Activated naive CD4-positive, alpha-beta T cell treated with anti-CD3 and anti-CD28 coated beads, Interleukin-2, amount 10 ng/mL, durations not matched to agents 7 days and 5 days (primary cell): ENCODE results near the gene PUM1.
"Not testable (repeated sequence)": the region's sequence is repeated elsewhere in the genome, so short reads cannot be mapped to it uniquely, and the experiment has no call there.

Source experiments
- CTCF ChIA-PET: fragments of 350-600 bp; sonication (Branson Sonifier 250); formaldehyde crosslinking; loops from one replicate; lab custom pipeline; 2021; ENCODE audit warnings: antibody characterized with exemption; lab: Charles Lee
- DNase-seq: peaks from one replicate; pipeline ENCODE4 v3.0.0-alpha.2; 2020
- H3K27ac Mint-ChIP-seq: one replicate; pipeline ENCODE4 v1.8.0; 2021; ENCODE audit warnings: mild to moderate bottlenecking, moderate library complexity, mixed read lengths
- H3K27me3 Mint-ChIP-seq: one replicate; pipeline ENCODE4 v1.8.0; 2021; ENCODE audit warnings: mild to moderate bottlenecking, mixed read lengths
- H3K36me3 Mint-ChIP-seq: one replicate; pipeline ENCODE4 v1.8.0; 2021; ENCODE audit warnings: mixed read lengths
- H3K4me1 Mint-ChIP-seq: one replicate; pipeline ENCODE4 v1.8.0; 2021; ENCODE audit warnings: mixed read lengths
- H3K4me3 Mint-ChIP-seq: one replicate; pipeline ENCODE4 v1.8.0; 2021; ENCODE audit warnings: mild to moderate bottlenecking, moderate library complexity, mixed read lengths
- H3K9me3 Mint-ChIP-seq: one replicate; pipeline ENCODE4 v1.8.0; 2021; ENCODE audit warnings: mixed read lengths

Gene PUM1, protein sequence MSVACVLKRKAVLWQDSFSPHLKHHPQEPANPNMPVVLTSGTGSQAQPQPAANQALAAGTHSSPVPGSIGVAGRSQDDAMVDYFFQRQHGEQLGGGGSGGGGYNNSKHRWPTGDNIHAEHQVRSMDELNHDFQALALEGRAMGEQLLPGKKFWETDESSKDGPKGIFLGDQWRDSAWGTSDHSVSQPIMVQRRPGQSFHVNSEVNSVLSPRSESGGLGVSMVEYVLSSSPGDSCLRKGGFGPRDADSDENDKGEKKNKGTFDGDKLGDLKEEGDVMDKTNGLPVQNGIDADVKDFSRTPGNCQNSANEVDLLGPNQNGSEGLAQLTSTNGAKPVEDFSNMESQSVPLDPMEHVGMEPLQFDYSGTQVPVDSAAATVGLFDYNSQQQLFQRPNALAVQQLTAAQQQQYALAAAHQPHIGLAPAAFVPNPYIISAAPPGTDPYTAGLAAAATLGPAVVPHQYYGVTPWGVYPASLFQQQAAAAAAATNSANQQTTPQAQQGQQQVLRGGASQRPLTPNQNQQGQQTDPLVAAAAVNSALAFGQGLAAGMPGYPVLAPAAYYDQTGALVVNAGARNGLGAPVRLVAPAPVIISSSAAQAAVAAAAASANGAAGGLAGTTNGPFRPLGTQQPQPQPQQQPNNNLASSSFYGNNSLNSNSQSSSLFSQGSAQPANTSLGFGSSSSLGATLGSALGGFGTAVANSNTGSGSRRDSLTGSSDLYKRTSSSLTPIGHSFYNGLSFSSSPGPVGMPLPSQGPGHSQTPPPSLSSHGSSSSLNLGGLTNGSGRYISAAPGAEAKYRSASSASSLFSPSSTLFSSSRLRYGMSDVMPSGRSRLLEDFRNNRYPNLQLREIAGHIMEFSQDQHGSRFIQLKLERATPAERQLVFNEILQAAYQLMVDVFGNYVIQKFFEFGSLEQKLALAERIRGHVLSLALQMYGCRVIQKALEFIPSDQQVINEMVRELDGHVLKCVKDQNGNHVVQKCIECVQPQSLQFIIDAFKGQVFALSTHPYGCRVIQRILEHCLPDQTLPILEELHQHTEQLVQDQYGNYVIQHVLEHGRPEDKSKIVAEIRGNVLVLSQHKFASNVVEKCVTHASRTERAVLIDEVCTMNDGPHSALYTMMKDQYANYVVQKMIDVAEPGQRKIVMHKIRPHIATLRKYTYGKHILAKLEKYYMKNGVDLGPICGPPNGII

DNA sequence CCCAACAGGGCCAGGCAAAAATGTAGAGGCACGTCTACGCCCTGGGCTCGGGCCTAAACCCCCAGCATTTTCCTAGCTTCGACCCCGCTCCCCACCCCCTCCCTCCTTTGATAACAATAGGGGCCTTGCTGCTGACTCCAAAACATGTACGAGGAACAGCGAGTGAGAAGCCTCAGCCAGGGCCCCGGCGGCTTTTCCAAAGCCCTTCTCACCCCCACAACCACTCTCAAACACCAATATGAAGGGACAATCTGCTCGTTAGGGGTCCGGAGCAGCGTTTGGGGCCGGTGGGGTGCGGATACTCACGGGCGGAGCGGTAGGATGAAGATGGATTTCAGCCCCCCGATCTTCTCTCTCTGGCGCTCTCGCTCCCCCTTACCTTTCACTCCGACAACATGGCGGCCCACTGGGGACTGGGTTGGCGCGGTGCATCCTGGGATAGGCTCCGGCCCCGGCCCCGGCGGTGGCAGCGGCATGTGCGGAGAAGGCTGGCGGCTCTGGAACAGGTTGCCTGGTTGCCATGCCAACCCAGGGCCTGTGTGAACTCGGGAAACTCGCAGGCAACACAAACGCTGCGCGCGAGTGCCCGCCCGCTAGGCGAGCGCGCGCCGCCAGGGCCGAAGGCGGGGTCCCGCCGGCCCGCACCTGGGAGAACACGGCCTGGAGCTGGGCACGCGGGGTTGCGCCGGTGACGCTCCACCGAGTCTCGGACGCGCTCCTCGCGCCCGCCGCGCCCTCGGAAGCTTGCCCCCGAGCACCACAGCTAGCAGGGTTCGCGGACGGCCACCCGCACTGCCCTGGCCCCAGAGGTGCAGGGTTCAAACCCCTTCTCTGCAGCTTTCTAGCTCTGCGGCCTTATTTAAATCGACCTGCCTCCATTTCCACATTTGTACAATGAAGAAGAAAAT, at the start of gene PUM1:
Gene PUM1 (minus strand): TSS at position 408 of the 908 bp plus-strand sequence. CDS start 6,151 bp downstream, outside the sequence.
- no peaks in the 10 kb centered on the region for H3K27me3 Mint-ChIP-seq
- H3K4me1 Mint-ChIP-seq, result peaks cover 27% of the 10 kb centered on the region
- peaks cover 12% of the 10 kb centered on the region for H3K36me3 Mint-ChIP-seq
- peak within 1 kb of the TSS; percentile 98 for H3K4me3 Mint-ChIP-seq
- DNase-seq, result peak; percentile 99
- H3K9me3 Mint-ChIP-seq, result no peaks in the 10 kb centered on the region
- CTCF ChIA-PET, result interaction anchor here (0.5 to 1.2 kb wide), 2 partner anchors 120 to 874 kb away, joined by 3 to 5 read pairs; no protein-coding TSS in a partner anchor
- peak within 1 kb of the TSS; percentile 99 for H3K27ac Mint-ChIP-seq

DNA sequence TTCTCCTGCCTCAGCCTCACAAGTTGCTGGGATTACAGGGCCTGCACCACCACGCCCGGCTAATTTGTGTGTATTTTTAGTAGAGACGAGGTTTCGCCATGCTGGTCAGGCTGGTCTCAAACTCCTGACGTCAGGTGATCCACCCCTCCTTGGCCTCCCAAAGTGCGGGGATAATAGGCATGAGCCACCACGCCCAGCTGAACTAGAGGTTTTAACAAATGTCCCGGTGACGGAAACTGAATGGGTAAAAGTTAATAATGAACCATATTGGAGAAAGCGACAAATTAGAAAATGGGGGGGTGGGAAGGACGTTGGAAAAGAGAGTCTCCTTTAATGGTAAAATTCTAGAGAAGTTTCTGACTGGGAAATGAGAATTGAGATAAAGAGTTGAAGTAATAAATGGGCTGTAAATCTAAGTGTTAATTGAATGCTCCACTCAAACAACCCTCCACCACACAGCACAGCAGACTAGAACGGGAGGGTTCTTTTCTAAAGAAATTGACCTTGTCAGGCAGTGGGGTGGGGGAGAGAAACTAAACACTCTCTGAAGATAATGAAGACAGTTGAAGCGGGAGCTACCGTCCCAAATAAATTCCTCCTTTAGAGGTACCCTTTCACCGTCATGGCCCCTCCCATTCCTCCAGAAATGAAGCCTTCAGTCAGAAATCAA, 46.9 kb upstream of the PUM1 start:
- Mint-ChIP-seq H3K9me3 (no peaks in the 10 kb centered on the region), H3K4me1 (no peaks in the 10 kb centered on the region), H3K36me3 (no peaks in the 10 kb centered on the region), H3K4me3 (no peak overlapping the region), H3K27me3 (peaks cover 16% of the 10 kb centered on the region), H3K27ac (no peak overlapping the region)
- DNase-seq, result no peak
- CTCF ChIA-PET, result no interaction called here

DNA sequence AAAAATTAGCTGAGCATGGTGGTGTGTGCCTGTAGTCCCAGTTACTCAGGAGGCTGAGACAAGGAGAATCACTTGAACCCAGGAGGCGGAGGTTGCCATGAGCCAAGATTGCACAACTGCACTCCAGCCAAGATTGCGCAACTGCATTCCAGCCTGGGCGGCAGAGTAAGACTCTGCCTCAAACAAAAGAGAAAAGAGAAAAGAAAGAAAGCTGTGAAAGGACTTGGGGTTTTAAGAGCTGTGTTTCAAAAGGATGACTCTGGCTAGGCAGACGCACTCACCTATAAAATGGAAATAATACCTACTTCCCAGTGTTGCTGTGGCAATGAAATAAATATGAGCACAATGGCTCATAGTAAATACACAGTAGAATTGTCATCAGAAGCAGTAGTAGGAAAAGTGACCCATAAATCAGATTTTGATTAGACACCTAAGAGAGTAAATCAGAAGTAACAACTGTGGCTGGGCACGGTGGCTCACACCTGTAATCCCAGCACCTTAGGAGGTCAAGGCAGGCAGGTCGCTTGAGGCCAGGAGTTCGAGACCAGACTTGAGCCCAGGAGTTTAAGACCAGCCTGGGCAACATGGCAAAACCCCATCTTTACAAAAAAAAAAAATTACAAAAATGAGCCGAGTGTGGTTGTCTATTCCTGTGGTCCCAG, 45.9 kb upstream of the PUM1 start:
- CTCF ChIA-PET, result no interaction called here
- no peak for DNase-seq
- Mint-ChIP-seq H3K27ac (no peak overlapping the region), H3K27me3 (peaks cover 16% of the 10 kb centered on the region), H3K36me3 (no peaks in the 10 kb centered on the region), H3K4me3 (no peak overlapping the region), H3K4me1 (no peaks in the 10 kb centered on the region), H3K9me3 (no peaks in the 10 kb centered on the region)

DNA sequence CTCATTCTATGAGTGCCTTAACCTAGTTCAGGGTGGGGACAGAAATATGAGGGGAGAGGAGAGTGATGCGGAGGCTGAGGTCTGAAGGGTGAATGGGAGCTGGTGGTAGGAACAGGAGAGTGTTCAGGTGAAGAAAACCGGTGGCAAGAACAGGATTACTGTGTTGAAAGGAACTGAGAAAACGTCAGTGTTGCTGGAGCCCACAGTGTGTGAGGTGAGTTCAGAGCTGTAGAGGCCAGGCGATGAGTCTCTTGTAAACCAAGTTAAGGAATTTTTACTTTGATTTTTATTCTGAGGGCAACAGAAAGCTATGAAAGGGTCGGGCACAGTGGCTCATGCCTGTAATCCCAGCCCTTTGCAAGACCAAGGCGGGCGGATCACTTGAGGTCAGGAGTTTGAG, 45.3 kb upstream of the PUM1 start:
- H3K9me3 Mint-ChIP-seq, result no peaks in the 10 kb centered on the region
- H3K4me3 Mint-ChIP-seq, result no peak overlapping the region
- H3K27ac Mint-ChIP-seq, result no peak overlapping the region
- DNase-seq, result no peak
- CTCF ChIA-PET, result no interaction called here
- no peaks in the 10 kb centered on the region for H3K4me1 Mint-ChIP-seq
- H3K27me3 Mint-ChIP-seq, result peaks cover 14% of the 10 kb centered on the region
- H3K36me3 Mint-ChIP-seq, result no peaks in the 10 kb centered on the region

DNA sequence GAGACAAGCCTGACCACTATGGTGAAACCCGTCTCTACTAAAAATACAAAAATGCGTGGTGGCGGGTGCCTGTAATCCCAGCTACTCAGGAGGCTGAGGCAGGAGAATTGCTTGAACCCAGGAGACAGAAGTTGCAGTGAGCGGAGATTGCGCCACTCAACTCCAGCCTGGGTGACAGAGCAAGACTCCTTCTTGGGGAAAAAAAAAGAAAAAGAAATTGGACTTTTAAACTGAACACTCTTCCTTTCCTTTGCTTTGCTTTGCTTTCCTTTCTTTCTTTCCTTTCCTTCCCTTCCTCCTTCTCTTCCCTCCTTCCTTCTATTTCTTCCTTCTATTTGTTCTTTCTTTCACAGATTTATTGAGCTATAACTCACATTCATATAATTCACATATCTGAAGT, 43.3 kb upstream of the PUM1 start:
- no peak for DNase-seq
- Mint-ChIP-seq H3K4me1 (no peaks in the 10 kb centered on the region), H3K27ac (no peak overlapping the region), H3K36me3 (no peaks in the 10 kb centered on the region), H3K4me3 (no peak overlapping the region), H3K27me3 (peaks cover 9% of the 10 kb centered on the region), H3K9me3 (no peaks in the 10 kb centered on the region)
- CTCF ChIA-PET, result interaction anchor here (0.6 kb wide), 1 partner anchor 231 kb away, joined by 3 read pairs; no protein-coding TSS in a partner anchor

DNA sequence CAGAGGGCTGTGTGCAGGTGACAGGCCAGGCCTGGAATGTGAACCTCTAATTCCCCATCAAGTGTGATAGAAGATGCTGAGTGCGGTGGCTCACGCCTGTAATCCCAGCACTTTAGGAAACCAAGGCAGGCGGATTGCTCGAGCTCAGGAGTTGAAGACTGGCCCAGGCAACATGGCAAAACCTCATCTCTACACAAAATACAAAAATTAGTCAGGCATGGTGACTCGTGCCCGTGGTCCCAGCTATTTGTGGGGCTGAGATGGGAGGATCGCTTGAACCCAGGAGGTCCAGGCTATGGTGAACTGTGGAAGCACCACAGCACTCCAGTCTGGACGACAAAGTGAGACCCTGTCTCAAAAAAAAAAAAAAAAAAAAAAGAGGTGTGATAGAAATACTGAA, 40.1 kb upstream of the PUM1 start:
- CTCF ChIA-PET, result no interaction called here
- no peak overlapping the region for H3K4me3 Mint-ChIP-seq
- no peaks in the 10 kb centered on the region for H3K9me3 Mint-ChIP-seq
- peaks cover 11% of the 10 kb centered on the region for H3K27me3 Mint-ChIP-seq
- H3K27ac Mint-ChIP-seq, result no peak overlapping the region
- no peak for DNase-seq
- no peaks in the 10 kb centered on the region for H3K36me3 Mint-ChIP-seq
- H3K4me1 Mint-ChIP-seq, result no peaks in the 10 kb centered on the region

DNA sequence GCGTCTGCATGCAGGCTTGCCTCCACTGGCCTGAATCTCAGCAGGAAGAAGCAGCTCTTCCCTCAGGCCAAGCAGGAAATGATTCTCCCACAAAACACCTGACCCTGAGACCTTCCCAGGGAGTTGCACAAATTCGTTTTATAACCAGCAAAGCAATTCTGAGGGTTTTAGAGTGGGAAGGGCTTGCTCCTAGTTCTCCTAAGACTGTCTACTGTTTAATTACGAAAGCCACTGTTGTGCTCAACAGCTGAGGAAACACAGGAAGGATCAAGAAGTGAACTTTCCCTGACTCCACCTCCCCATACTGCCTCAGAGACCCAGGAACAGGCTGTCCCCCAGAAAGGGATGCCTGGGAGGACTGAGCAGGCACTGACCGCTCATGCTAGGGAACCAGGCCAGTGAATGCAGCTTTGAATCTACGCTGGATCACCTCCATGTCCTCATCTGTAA, 37.0 kb upstream of the PUM1 start:
- no peak for DNase-seq
- Mint-ChIP-seq H3K27me3 (peaks cover 11% of the 10 kb centered on the region), H3K9me3 (no peaks in the 10 kb centered on the region), H3K36me3 (no peaks in the 10 kb centered on the region), H3K4me1 (no peaks in the 10 kb centered on the region), H3K4me3 (no peak overlapping the region), H3K27ac (no peak overlapping the region)
- CTCF ChIA-PET, result no interaction called here

DNA sequence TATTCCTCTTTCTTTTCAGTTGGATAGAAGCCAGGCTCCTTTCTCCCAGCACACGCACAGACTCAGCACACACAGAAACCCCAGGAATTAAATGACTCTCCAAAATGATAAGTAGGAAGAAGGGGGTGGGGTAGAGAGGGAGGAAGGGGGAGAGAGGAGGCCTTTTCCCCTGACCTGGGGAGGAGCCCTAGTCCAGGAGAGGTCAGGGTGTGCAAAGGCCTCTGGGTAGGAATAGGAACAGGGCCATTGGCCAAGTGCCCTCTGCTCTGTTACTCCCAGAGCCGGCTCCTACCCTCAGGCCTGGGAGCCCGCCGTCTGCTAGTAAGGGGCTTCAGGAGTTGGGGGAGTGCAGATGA, 35.6 kb upstream of the PUM1 start:
- DNase-seq, result no peak
- no peaks in the 10 kb centered on the region for H3K4me1 Mint-ChIP-seq
- H3K27ac Mint-ChIP-seq, result no peak overlapping the region
- CTCF ChIA-PET, result no interaction called here
- H3K9me3 Mint-ChIP-seq, result no peaks in the 10 kb centered on the region
- H3K36me3 Mint-ChIP-seq, result no peaks in the 10 kb centered on the region
- H3K27me3 Mint-ChIP-seq, result peaks cover 11% of the 10 kb centered on the region
- no peak overlapping the region for H3K4me3 Mint-ChIP-seq

DNA sequence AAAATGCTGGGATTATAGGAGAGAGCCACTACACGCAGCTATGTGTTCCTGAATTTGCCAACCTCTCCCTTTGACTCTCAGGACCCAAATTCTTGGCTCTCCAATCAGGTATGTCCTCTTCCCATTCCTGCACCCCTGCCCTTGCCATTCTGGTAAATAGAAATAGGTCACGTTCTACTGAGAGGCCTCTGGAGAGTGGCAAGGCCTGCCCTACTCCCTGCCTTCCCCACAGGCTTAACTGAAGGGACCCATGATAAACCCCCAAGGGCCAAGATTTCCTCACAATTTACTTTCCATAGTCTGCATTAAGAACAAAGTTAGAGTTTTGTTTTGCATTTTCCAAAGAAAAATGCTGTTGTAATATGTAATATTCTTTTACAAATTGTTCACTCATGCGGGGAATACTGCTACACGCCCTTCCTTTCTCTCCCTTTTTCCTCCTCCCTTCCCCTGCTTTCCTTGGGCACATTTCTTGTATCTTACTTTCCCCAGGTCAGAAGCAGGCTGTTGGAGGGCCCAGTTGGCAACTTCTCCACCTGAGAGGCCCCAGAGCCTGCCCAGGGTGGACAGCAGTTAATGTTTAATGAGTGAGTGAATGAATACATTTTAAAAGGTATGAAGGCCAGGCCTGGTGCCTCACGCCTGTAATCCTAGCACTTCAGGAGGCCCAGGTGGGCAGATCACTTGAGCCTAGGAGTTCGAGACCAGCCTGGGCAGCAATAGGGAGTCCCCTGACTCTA, 33.9 kb upstream of the PUM1 start:
- Mint-ChIP-seq H3K27ac (no peak overlapping the region), H3K4me3 (no peak overlapping the region), H3K36me3 (no peaks in the 10 kb centered on the region), H3K27me3 (peaks cover 10% of the 10 kb centered on the region), H3K4me1 (no peaks in the 10 kb centered on the region), H3K9me3 (no peaks in the 10 kb centered on the region)
- CTCF ChIA-PET, result no interaction called here
- DNase-seq, result no peak

DNA sequence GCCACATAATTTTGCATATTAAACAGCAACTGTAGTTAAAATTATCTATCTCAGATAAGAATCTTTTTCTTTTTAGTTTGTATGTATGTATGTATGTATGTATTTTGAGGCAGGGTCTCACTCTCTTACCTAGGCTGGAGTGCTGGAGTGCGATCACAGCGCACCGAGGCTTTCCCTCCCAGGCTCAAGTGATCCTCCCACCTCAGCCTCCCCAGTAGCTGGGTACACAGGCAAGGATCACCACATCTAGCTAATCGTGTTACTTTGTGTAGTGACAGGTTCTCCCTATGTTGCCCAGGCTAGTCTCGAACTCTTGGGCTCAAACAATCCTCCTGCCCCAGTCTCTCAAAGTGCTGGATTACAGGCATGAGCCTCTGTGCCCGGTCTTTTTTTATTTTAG, 30.5 kb upstream of the PUM1 start:
- Mint-ChIP-seq H3K27ac (no peak overlapping the region), H3K27me3 (peaks cover 16% of the 10 kb centered on the region), H3K4me1 (no peaks in the 10 kb centered on the region), H3K36me3 (no peaks in the 10 kb centered on the region), H3K9me3 (no peaks in the 10 kb centered on the region), H3K4me3 (no peak overlapping the region)
- DNase-seq, result no peak
- CTCF ChIA-PET, result no interaction called here

DNA sequence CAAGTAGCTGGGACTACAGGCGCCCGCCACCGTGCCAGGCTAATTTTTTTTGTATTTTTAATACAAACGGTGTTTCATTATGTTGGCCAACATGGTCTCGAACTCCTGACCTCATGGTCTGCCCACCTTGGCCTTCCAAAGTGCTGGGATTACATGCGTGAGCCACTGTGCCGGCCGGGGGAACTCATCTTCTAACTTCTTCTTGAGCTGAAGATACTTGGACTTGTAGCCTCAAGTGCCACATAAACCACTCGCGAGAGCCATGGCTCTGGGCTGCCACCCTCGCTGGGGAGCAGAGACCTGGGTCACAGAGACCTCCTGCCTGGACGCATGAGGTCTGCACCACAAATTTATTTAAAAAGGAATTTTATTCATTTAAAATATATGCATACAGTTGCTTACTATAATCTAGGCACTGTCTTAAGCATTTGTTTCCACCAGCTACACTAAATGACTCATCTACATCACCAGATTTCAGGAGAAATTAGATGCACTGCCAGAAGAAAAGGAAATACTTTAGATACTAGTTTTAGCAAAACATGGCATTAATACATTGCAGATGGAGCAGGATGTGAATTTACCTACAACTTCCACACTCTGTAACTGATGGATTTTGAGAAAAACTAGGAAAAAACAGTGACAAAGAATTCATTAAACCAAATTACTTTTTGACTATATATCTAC, 29.9 kb upstream of the PUM1 start:
- H3K4me3 Mint-ChIP-seq, result no peak overlapping the region
- CTCF ChIA-PET, result no interaction called here
- no peaks in the 10 kb centered on the region for H3K36me3 Mint-ChIP-seq
- no peak for DNase-seq
- H3K27ac Mint-ChIP-seq, result no peak overlapping the region
- H3K4me1 Mint-ChIP-seq, result no peaks in the 10 kb centered on the region
- H3K9me3 Mint-ChIP-seq, result no peaks in the 10 kb centered on the region
- H3K27me3 Mint-ChIP-seq, result peaks cover 12% of the 10 kb centered on the region

DNA sequence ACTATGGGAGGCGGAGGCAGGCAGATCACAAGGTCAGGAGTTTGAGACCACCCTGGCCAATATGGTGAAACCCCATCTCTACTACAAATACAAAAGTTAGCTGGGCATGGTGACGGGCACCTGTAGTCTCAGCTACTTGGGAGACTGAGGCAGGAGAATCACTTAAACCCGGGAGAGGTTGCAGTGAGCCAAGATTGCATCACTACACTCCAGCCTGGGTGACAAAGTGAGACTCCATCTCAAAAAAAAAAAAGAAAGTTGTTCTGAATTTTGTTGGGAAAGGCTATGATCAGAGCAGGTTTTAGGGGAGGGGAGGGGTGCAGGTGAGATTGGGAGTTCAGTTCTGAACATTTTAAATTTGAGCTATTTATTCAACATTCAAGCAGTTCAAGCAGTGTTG, 22.6 kb upstream of the PUM1 start:
- H3K27ac Mint-ChIP-seq, H3K4me1 Mint-ChIP-seq, CTCF ChIA-PET, H3K9me3 Mint-ChIP-seq, H3K4me3 Mint-ChIP-seq, H3K36me3 Mint-ChIP-seq, DNase-seq, H3K27me3 Mint-ChIP-seq: not testable (repeated sequence)
